GM12875 (cell line): ENCODE data around the gene VPS50.

Source experiments
- H3K4me3 ChIP-seq: one replicate; pipeline ENCODE4 v1.5.1; 2011; ENCODE audit warnings: low read depth, low read length, control low read depth
- TF ChIP-seq, protein P1 (sequence below): IDR thresholded peaks from 2 replicates; pipeline ENCODE4 v1.5.1; 2011; ENCODE audit warnings: low read depth, mild to moderate bottlenecking, control low read depth, inconsistent platforms, low read length, moderate library complexity, borderline replicate concordance; ENCODE audit not compliant: insufficient read depth

The VPS50 gene

DNA sequence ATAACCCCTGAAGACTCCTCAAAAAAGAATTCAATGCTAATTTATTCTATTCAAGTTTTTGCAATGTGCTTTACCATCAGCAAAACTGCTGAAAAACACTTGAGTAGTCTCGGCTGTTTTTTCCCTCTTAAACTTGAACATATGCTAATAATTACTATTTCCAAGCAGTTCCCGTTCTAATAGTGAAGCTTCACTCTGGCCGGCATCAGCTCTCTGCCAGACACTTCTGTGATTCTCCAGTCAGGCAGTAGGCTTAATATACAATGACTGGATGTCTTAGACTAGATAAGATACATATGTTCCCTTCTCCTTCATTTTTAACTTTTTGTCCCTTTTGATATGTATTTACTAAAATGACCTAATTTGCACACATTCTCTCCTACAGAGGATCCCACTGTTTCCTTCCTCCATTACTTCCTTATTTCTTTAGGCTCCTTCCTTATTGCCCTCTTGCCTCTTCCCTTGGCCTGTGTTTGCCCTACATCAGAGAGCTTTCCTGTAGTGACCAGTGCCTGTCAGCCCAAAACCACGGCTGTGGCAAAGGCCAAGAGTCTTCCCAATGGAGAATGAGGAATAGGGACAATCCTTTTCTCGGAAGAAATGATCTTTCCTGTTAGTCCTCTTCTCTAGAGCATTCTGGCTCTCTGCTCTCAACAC lies 29.4 kb upstream of the VPS50 start:
- H3K4me3 ChIP-seq: no peak overlapping the region
- TF ChIP-seq, protein P1, sequence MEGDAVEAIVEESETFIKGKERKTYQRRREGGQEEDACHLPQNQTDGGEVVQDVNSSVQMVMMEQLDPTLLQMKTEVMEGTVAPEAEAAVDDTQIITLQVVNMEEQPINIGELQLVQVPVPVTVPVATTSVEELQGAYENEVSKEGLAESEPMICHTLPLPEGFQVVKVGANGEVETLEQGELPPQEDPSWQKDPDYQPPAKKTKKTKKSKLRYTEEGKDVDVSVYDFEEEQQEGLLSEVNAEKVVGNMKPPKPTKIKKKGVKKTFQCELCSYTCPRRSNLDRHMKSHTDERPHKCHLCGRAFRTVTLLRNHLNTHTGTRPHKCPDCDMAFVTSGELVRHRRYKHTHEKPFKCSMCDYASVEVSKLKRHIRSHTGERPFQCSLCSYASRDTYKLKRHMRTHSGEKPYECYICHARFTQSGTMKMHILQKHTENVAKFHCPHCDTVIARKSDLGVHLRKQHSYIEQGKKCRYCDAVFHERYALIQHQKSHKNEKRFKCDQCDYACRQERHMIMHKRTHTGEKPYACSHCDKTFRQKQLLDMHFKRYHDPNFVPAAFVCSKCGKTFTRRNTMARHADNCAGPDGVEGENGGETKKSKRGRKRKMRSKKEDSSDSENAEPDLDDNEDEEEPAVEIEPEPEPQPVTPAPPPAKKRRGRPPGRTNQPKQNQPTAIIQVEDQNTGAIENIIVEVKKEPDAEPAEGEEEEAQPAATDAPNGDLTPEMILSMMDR: no peak

DNA sequence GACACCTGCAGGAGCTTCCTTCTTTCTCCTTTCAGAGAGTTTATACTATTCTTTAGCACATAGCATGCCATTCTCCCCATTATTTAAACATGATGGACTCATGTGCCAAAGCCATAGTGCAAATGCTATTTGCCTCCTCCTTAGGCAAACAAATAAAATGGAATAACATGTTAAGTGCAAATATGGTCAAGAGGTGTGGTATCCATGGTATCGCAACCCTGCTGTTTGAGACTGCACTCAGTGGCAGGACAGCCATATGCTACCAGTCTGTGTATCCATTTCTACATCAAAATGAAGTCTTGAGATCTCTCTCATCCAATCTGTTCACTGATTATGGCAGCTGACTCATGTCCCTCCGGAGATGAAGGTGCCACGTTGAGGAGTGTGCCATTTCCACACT lies 28.7 kb upstream of the VPS50 start:
- TF ChIP-seq, protein P1: no peak
- H3K4me3 ChIP-seq: no peak overlapping the region

DNA sequence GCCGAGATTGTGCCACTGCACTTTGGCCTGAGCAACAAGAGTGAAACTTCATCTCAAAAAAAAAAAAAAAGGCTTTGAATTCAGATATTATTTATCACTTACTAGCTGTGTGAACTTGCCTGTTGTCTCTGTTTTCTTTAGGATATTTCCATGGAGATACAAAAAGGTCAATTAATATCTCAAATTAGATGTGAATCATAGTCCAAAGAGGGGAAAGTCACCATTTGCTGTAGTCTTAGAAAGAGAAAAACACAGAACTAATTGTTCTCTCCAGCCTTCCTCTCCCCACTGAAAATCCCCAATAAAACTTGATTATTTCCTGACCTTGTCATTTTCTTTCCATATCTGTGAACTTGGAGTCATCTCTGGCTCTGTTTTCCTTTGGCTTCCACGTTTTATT lies 27.1 kb upstream of the VPS50 start:
- TF ChIP-seq, protein P1: no peak
- no peak overlapping the region for H3K4me3 ChIP-seq

DNA sequence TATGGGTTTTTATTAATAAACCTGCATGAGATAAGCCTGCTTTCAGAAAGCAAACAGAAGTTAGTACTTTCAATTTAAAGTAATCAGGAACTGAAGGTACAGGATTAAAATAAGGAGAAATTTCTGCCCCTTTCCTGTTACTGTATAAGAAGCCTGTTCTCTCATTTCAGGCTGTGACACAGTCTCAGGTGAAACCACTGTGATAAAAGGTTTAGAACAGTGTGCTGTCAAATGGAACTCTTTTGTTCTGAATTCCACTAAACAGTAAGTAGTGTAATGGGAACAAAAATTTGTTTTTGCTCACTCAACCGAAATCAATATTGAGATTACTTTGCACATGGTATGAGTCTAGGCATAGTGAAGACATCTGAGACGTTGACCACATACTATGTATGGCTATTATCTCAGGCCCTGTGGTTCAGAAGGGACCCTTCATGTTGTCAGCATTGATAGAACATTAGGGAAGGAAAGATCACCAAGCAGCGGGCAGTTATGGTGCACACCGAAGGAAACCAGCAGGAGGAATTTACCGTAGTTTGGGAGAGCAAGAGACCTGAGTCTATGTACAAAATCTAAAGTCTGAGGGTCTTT lies 20.8 kb upstream of the VPS50 start:
- TF ChIP-seq, protein P1: no peak

DNA sequence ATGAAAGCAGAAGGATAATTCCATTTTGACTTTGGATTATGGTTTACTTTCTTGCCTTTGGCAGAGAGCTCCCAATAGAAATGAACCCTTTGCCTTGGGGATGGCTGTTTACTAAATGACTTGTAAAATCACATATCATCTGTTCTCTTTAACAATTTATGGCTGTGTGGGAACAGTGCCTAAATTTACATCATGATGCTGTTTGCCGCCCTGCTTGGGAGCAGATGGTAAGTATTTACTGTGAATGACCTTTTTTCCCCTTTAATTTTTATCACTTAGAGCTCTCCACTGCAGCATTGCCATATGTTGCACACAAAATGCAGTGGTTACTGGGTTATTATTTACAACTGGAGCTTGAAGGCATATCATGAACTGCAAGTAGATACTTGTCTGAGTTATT lies 19.3 kb upstream of the VPS50 start:
- no peak overlapping the region for H3K4me3 ChIP-seq
- TF ChIP-seq, protein P1: no peak

More for the DNA sequence above, 20.8 kb upstream of the VPS50 start:
- H3K4me3 ChIP-seq: no peak overlapping the region

DNA sequence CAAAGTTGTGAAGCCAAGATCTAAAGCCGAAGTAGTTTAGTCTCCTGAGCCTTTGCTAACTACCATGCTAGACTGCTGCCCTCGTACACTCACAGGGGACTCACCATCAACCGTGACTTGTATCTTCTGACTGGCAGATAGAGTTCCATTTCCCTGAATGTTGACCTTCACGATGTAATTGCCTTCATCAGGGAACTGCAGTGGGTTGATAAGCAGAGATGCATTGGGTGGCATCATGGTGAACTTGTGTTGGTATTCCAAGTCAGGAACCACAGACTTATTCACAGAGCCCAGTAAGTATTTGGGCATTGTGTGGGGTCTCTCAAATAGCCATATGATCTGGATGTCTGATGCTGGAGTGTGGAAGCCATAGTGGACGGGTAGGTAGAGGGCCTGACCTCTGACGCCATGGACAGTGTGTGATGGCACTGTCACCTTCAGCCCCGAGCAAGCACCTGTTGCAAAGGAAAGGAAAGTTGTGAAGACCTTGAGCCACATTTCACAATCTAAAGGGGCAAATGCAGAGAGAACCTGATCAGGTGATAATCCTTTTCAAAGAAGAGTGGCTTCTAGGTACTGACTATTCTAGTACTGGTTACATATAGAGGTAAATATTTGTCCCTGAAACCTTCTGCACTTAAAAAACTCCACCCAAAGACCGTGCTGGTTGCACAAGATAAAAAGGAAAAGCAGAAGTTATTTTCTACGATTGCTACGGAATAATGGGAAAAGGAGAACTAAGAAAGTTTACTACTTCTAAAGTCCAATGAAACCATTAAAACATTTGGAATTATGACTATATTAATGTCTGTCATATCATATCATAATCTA lies 13.0 kb upstream of the VPS50 start:
- H3K4me3 ChIP-seq: no peak overlapping the region
- TF ChIP-seq, protein P1: no peak

DNA sequence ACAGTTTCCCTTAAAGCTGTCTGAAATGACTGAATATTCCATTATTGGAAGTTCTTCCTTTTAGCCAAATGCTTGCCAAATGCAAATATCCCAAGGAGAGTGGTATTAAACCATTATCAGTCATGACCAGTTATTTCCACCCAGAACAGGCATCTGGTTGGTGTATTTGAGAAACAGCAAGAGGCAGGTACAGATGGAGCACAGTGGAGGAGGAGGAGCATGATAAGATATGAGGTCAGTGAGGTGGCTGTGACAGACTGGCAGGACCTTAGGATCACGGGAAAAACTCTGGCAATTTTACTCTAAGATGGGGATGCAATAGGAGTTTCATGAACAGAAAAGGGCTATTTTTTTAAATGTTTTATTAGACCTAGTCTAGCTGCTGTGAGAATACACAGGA lies 12.3 kb upstream of the VPS50 start:
- H3K4me3 ChIP-seq: no peak overlapping the region
- TF ChIP-seq, protein P1: no peak
